ENCODE measurements around the gene KIF25.
A peak's percentile ranks its signal among the peaks of the same experiment; 100 is the strongest.

GRCh38 chr6:168060521-168060931 lies 63.1 kb downstream of the KIF25 start:
- TF ChIP-seq POLR2A (IDR thresholded peaks at IDR 0.05) (no peak), CTCF (IDR thresholded peaks at IDR 0.05) (peak; percentile 17 to 44 (median 34))
